Peyer's patch (tissue), 4 donors: ENCODE data around the gene AFDN.

ENCODE experiments used
- POLR2A ChIP-seq, 2 donors: fragments of 450-650 bp; IDR thresholded peaks; one replicate each; pipeline ENCODE4 v1.5.1; 2017; ENCODE audit warnings: antibody characterized with exemption in 2 of 2, mild to moderate bottlenecking in 2 of 2, moderate library complexity in 2 of 2
- TF ChIP-seq, protein P1 (sequence below), 6 experiments: fragments of 450-650 bp in 4 of 6; fragments of 200-600 bp in 2 of 6; sonication (generic) in 1 of 6; IDR thresholded peaks; one replicate each; pipeline ENCODE4 v1.5.1; 2017 to 2019; ENCODE audit warnings: antibody characterized with exemption in 6 of 6, mild to moderate bottlenecking in 3 of 6, moderate library complexity in 1 of 6

DNA sequence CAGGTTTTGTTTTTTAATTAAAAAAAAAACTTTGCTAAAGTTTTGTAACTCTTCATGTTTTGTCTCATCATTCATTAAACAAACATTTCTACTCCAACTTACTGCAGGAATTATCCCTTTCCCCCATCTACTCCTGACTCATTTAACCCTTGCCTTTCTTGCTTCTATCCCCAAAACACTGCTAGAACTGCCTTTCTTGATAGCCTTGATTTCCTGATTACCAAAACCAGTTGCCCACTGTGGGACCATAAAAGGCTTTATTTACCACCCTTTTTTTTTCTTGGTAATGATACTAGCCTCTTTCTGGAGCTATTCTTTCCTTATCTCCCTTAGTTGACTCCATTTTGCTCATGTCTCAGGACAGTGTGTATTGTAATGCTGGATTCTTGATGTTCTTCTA lies 15.3 kb downstream of the AFDN start:
- TF ChIP-seq, protein P1, sequence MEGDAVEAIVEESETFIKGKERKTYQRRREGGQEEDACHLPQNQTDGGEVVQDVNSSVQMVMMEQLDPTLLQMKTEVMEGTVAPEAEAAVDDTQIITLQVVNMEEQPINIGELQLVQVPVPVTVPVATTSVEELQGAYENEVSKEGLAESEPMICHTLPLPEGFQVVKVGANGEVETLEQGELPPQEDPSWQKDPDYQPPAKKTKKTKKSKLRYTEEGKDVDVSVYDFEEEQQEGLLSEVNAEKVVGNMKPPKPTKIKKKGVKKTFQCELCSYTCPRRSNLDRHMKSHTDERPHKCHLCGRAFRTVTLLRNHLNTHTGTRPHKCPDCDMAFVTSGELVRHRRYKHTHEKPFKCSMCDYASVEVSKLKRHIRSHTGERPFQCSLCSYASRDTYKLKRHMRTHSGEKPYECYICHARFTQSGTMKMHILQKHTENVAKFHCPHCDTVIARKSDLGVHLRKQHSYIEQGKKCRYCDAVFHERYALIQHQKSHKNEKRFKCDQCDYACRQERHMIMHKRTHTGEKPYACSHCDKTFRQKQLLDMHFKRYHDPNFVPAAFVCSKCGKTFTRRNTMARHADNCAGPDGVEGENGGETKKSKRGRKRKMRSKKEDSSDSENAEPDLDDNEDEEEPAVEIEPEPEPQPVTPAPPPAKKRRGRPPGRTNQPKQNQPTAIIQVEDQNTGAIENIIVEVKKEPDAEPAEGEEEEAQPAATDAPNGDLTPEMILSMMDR (IDR thresholded peaks at IDR 0.05), result no peak
- TF ChIP-seq POLR2A (IDR thresholded peaks at IDR 0.05), result no peak
